OCI-LY7 (cell line): ENCODE measurements around the gene BPGM. TPM values are rescaled to one million over a fixed set of nuclear protein-coding genes. Genes with fewer than 3 reads are reported as not detected.

ENCODE experiments used
- BruUV-seq: library from RNA; stranded (reverse); fragments of 400-500 nt; replicated peaks from 2 replicates; lab custom pipeline; 2021; lab: Mats Ljungman, UMichigan
- CTCF ChIA-PET: fragments of 300-600 bp; sonication (Branson Sonifier 250); formaldehyde crosslinking; loops from one replicate; lab custom pipeline; 2022; ENCODE audit warnings: antibody characterized with exemption; ENCODE audit not compliant: unreplicated experiment; lab: Charles Lee
- POLR2A ChIA-PET: fragments of 300-600 bp; sonication (Branson Sonifier 250); formaldehyde crosslinking; loops from one replicate; lab custom pipeline; 2022; ENCODE audit warnings: antibody characterized with exemption; lab: Charles Lee
- DNase-seq: peaks from one replicate; pipeline ENCODE4 v3.0.0-alpha.2; 2015; ENCODE audit warnings: low spot score
- H2AFZ ChIP-seq: fragments of 200-600 bp; sonication (generic), shearing (Covaris generic); 2 replicates; pipeline ENCODE4 v1.6.1; 2014; ENCODE audit warnings: mild to moderate bottlenecking, antibody characterized with exemption, low read length, moderate library complexity
- H3K27ac ChIP-seq: fragments of 200-600 bp; sonication (generic); 2 replicates; pipeline ENCODE4 v1.5.1; 2014; ENCODE audit warnings: mixed run types, low read depth, mild to moderate bottlenecking, moderate library complexity, low read length, inconsistent platforms; ENCODE audit not compliant: poor library complexity, severe bottlenecking
- H3K36me3 ChIP-seq: fragments of 200-600 bp; sonication (generic); 2 replicates; pipeline ENCODE4 v1.6.1; 2014; ENCODE audit warnings: mild to moderate bottlenecking, antibody characterized with exemption, low read length, moderate library complexity, mixed read lengths; ENCODE audit not compliant: insufficient read depth
- H3K4me1 ChIP-seq: fragments of 200-600 bp; sonication (generic); 2 replicates; pipeline ENCODE4 v1.5.1; 2014; ENCODE audit warnings: mild to moderate bottlenecking, low read length; ENCODE audit not compliant: insufficient read depth, poor library complexity, severe bottlenecking
- H3K4me2 ChIP-seq: fragments of 200-600 bp; sonication (generic); 2 replicates; pipeline ENCODE4 v1.6.1; 2014; ENCODE audit warnings: mild to moderate bottlenecking, low read length
- H3K4me3 ChIP-seq: fragments of 200-600 bp; sonication (generic); 2 replicates; pipeline ENCODE4 v1.5.1; 2014; ENCODE audit warnings: mild to moderate bottlenecking, low read depth, low read length; ENCODE audit not compliant: poor library complexity, severe bottlenecking
- H3K79me2 ChIP-seq: fragments of 200-600 bp; sonication (generic); 2 replicates; pipeline ENCODE4 v1.6.1; 2016; ENCODE audit warnings: low read depth, mild to moderate bottlenecking, low read length, moderate library complexity, mixed read lengths; ENCODE audit not compliant: insufficient read depth
- H3K9me2 ChIP-seq: fragments of 200-600 bp; sonication (generic); 2 replicates; pipeline ENCODE4 v1.6.1; 2016; ENCODE audit warnings: mild to moderate bottlenecking, low read length, mixed read lengths; ENCODE audit not compliant: insufficient read depth
- H3K9me3 ChIP-seq: fragments of 200-600 bp; sonication (generic); 2 replicates; pipeline ENCODE4 v1.6.1; 2014; ENCODE audit warnings: mild to moderate bottlenecking, mixed run types, low read length, mixed read lengths
- H4K20me1 ChIP-seq: fragments of 200-600 bp; sonication (generic); 2 replicates; pipeline ENCODE4 v1.6.1; 2014; ENCODE audit warnings: mild to moderate bottlenecking, antibody characterized with exemption, low read length, moderate library complexity, mixed read lengths; ENCODE audit not compliant: insufficient read depth
- EZH2phosphoT487 ChIP-seq: fragments of 200-600 bp; sonication (generic); IDR thresholded peaks from 2 replicates; pipeline ENCODE4 v1.6.1; 2018; ENCODE audit warnings: low read depth, borderline replicate concordance, mild to moderate bottlenecking, mixed run types, antibody characterized with exemption, low read length, moderate library complexity, mixed read lengths
- intact Hi-C: fragments of 100-400 bp; cut with micrococcal nuclease; formaldehyde crosslinking; loops from one replicate; pipeline ENCODE4 v1.10.0; 2022; ENCODE audit not compliant: unreplicated experiment
- total RNA-seq, 2 experiments: library from RNA; depleted of rRNA in 1 of 2; stranded (reverse); fragments of >200 nt in 1 of 2; shearing (Covaris generic) in 1 of 2; gene quantifications; 2 replicates each; pipeline ENCODE4 v1.2.3, GENCODE V29; 2014 to 2022
- TF ChIP-seq, protein P1 (sequence below): fragments of 200-600 bp; sonication (generic); conservative IDR thresholded peaks from 2 replicates; pipeline ENCODE4 v1.5.1; 2014; ENCODE audit warnings: mild to moderate bottlenecking, antibody characterized with exemption, low read length, moderate library complexity, mixed read lengths

The BPGM gene
- total RNA-seq, 2 experiments from 2014 or later = 16.6 to 18.7 TPM

DNA sequence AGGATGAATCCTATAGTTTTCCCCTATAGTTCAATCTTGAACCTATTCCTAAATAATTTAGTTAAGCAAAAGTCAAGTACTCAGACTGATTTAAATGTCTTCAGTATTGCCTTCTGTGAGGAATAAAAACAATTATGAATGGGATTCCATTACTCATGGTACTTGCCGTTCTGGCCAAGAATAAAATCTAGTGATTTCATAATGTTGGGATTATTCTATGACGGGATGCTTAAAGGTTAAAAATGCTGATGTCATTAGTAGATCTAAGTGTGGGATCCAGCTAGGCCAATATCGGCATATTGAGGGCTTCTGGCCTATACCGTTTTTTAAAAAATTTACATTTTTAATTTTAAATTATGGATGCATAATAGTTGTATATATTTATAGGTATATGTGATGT lies 5.3 kb downstream of the BPGM start:
- TF ChIP-seq, protein P1, sequence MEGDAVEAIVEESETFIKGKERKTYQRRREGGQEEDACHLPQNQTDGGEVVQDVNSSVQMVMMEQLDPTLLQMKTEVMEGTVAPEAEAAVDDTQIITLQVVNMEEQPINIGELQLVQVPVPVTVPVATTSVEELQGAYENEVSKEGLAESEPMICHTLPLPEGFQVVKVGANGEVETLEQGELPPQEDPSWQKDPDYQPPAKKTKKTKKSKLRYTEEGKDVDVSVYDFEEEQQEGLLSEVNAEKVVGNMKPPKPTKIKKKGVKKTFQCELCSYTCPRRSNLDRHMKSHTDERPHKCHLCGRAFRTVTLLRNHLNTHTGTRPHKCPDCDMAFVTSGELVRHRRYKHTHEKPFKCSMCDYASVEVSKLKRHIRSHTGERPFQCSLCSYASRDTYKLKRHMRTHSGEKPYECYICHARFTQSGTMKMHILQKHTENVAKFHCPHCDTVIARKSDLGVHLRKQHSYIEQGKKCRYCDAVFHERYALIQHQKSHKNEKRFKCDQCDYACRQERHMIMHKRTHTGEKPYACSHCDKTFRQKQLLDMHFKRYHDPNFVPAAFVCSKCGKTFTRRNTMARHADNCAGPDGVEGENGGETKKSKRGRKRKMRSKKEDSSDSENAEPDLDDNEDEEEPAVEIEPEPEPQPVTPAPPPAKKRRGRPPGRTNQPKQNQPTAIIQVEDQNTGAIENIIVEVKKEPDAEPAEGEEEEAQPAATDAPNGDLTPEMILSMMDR = no peak
- TF ChIP-seq EZH2phosphoT487 = no peak
- intact Hi-C loops = no loop called here
- peaks cover 52% of the 10 kb centered on the region; the same call in 1 of the 2 replicates for H3K79me2 ChIP-seq
- no peak overlapping the region for H3K4me3 ChIP-seq
- H3K36me3 ChIP-seq = peaks cover 21% of the 10 kb centered on the region; the same call in 1 of the 2 replicates
- H3K4me1 ChIP-seq = peaks cover 30% of the 10 kb centered on the region
- DNase-seq = no peak
- no peak overlapping the region for H3K4me2 ChIP-seq
- BruUV-seq = no TSS peak
- no peaks in the 10 kb centered on the region; the same call in 1 of the 2 replicates for H3K9me3 ChIP-seq
- H3K27ac ChIP-seq = no peak overlapping the region
- H3K9me2 ChIP-seq = no peaks in the 10 kb centered on the region
- POLR2A ChIA-PET = no interaction called here
- CTCF ChIA-PET = no interaction called here
- H4K20me1 ChIP-seq = no peaks in the 10 kb centered on the region
- no peak overlapping the region for H2AFZ ChIP-seq

DNA sequence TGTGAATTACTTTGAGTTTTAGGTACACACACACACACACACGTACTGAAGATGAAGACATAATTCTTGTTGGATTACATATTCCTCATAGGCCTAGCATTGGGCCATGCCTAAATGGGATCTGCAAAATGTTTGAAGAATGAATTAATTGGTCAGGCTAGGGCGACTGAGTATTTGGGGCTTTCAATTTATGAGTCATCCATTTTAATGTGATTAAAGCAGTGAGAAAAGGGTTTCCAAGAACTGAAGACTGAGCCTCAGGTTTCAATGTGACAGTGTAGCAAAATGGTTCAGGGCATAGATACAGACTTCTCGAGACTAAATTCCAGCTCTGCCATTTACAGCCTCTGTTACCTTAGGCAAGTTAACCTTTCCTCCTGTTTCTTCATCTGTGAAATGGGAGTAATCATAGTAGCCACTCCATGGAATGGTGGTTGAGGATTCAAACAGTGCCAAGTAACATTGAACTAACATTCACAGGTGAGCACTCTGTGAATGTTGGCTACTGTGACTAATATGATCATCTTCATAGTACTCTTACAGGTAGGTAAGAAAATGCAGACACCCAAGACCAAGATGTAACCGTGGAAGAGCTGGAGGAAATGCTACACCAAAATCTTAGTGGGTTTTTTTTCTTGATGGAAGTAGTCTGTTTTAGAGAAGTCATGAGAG lies 7.6 kb downstream of the BPGM start:
- intact Hi-C loops = no loop called here
- H3K4me2 ChIP-seq = no peak overlapping the region
- H2AFZ ChIP-seq = no peak overlapping the region
- peaks cover 21% of the 10 kb centered on the region; the same call in 1 of the 2 replicates for H3K36me3 ChIP-seq
- no TSS peak for BruUV-seq
- H3K4me3 ChIP-seq = no peak overlapping the region
- peaks cover 34% of the 10 kb centered on the region; the same call in 1 of the 2 replicates for H3K79me2 ChIP-seq
- no peaks in the 10 kb centered on the region for H4K20me1 ChIP-seq
- ChIA-PET POLR2A (interaction anchor here (1.0 to 1.3 kb wide), 2 partner anchors 10 to 24 kb away, joined by 3 to 5 read pairs; no protein-coding TSS in a partner anchor), CTCF (no interaction called here)
- no peaks in the 10 kb centered on the region; the same call in 1 of the 2 replicates for H3K9me3 ChIP-seq
- H3K27ac ChIP-seq = no peak overlapping the region
- H3K4me1 ChIP-seq = peaks cover 17% of the 10 kb centered on the region
- DNase-seq = no peak
- no peaks in the 10 kb centered on the region for H3K9me2 ChIP-seq
- no peak for TF ChIP-seq EZH2phosphoT487
- TF ChIP-seq, protein P1 = no peak

DNA sequence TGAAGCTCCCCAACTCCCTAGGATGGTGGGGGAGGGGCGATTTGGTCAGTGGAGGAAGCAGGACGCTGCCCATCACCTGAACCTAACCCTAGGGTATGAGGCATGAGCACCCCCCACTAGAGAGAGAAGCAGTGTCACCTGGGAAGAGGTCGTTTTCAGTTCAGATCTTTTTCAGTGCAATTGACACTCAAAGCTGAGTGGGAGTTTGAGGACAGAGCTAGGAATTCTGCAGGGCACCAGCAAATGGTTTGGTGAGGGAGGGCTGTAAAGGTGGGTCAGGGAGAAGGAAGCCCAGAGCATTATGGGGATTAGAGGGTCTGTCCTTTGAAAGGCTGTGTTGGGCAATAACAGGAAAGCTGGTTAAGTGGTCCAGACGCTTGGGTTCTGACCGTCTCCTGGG lies 10.9 kb downstream of the BPGM start:
- CTCF ChIA-PET = interaction anchor here (1.9 kb wide), 1 partner anchor 10 kb away, joined by 7 read pairs; no protein-coding TSS in a partner anchor

More for the DNA sequence above, 10.9 kb downstream of the BPGM start:
- no peak overlapping the region for H3K4me3 ChIP-seq
- H3K4me2 ChIP-seq = no peak overlapping the region
- H3K79me2 ChIP-seq = peaks cover 14% of the 10 kb centered on the region; the same call in 1 of the 2 replicates
- intact Hi-C loops = no loop called here
- H2AFZ ChIP-seq = no peak overlapping the region
- POLR2A ChIA-PET = interaction anchor here (0.5 to 4.2 kb wide), 5 partner anchors 10 to 825 kb away, joined by 3 to 20 read pairs (median 4); partner anchors contain the start of gene BPGM
- no peak for DNase-seq
- no peaks in the 10 kb centered on the region; the same call in 1 of the 2 replicates for H3K9me3 ChIP-seq
- H3K4me1 ChIP-seq = no peaks in the 10 kb centered on the region
- H3K27ac ChIP-seq = no peak overlapping the region
- H4K20me1 ChIP-seq = no peaks in the 10 kb centered on the region
- no TSS peak for BruUV-seq
- H3K9me2 ChIP-seq = no peaks in the 10 kb centered on the region
- TF ChIP-seq, protein P1 = no peak
- no peak for TF ChIP-seq EZH2phosphoT487
- peaks cover 29% of the 10 kb centered on the region for H3K36me3 ChIP-seq
